IMR-90 (cell line): ENCODE measurements around the gene EML6. TPM values are rescaled to one million over a fixed set of nuclear protein-coding genes. Genes with fewer than 3 reads are reported as not detected.

Experiments used
- ATAC-seq: fragments of 200-7000 bp; cut with Tn5 transposase; 2 replicates; pipeline ENCODE4 v1.9.1; 2020; ENCODE audit warnings: low read depth, mild to moderate bottlenecking, moderate library complexity
- BruUV-seq: library from RNA; stranded (reverse); fragments of 400-500 nt; replicated peaks from 2 replicates; lab custom pipeline; 2021; lab: Mats Ljungman, UMichigan
- CTCF ChIA-PET: fragments of 300-600 bp; formaldehyde crosslinking; extraction: SDS; loops from one replicate; lab custom pipeline; 2021; ENCODE audit warnings: antibody characterized with exemption; lab: Yijun Ruan, JAX
- POLR2A ChIA-PET: fragments of 300-600 bp; sonication (Branson Sonifier 250); formaldehyde crosslinking; loops from one replicate; lab custom pipeline; 2022; ENCODE audit warnings: antibody characterized with exemption; ENCODE audit not compliant: unreplicated experiment; lab: Charles Lee
- DNase-seq: peaks from one replicate; pipeline ENCODE4 v3.0.0; 2013
- H2AFZ ChIP-seq: replicated peaks from 2 replicates; pipeline ENCODE3; 2013; ENCODE audit warnings: low read length, mild to moderate bottlenecking; ENCODE audit not compliant: poor library complexity
- H2AK5ac ChIP-seq: 2 replicates; pipeline ENCODE4 v1.6.1; 2013; ENCODE audit warnings: low read depth, low read length, inconsistent platforms
- H2AK9ac ChIP-seq: replicated peaks from 2 replicates; pipeline ENCODE3; 2013; ENCODE audit warnings: mild to moderate bottlenecking, low read depth, low read length, moderate library complexity; ENCODE audit not compliant: poor library complexity
- H2BK120ac ChIP-seq: 2 replicates; pipeline ENCODE4 v1.6.1; 2013; ENCODE audit warnings: low read depth, low read length, inconsistent platforms
- H2BK15ac ChIP-seq: 3 replicates; pipeline ENCODE4 v1.6.1; 2013; ENCODE audit warnings: low read depth, low read length, inconsistent platforms
- H2BK20ac ChIP-seq: 2 replicates; pipeline ENCODE4 v1.6.1; 2013; ENCODE audit warnings: low read depth, mild to moderate bottlenecking, inconsistent platforms, low read length, moderate library complexity
- H2BK5ac ChIP-seq: 2 replicates; pipeline ENCODE4 v1.6.1; 2013; ENCODE audit warnings: mild to moderate bottlenecking, low read depth, low read length, inconsistent platforms; ENCODE audit not compliant: poor library complexity, severe bottlenecking
- H3K14ac ChIP-seq: replicated peaks from 2 replicates; pipeline ENCODE4 v1.6.1; 2013; ENCODE audit warnings: low read depth, low read length, inconsistent platforms
- H3K18ac ChIP-seq: 2 replicates; pipeline ENCODE4 v1.6.1; 2013; ENCODE audit warnings: low read depth, low read length, control low read depth
- H3K23ac ChIP-seq: 2 replicates; pipeline ENCODE4 v1.6.1; 2013; ENCODE audit warnings: low read depth, low read length, inconsistent platforms
- H3K27ac ChIP-seq: 2 replicates; pipeline ENCODE4 v1.5.1; 2013; ENCODE audit warnings: mild to moderate bottlenecking, control low read depth, low read length; ENCODE audit not compliant: insufficient read depth
- H3K27me3 ChIP-seq: 2 replicates; pipeline ENCODE4 v1.6.1; 2013; ENCODE audit warnings: low read length; ENCODE audit not compliant: control insufficient read depth, insufficient read depth
- H3K36me3 ChIP-seq: 2 replicates; pipeline ENCODE4 v1.6.1; 2013; ENCODE audit warnings: low read length, mixed read lengths; ENCODE audit not compliant: control insufficient read depth, insufficient read depth
- H3K4ac ChIP-seq: 2 replicates; pipeline ENCODE4 v1.6.1; 2013; ENCODE audit warnings: low read depth, low read length, inconsistent platforms
- H3K4me1 ChIP-seq: 2 replicates; pipeline ENCODE4 v1.6.1; 2013; ENCODE audit warnings: low read length, mixed read lengths; ENCODE audit not compliant: control insufficient read depth, insufficient read depth
- H3K4me2 ChIP-seq: 2 replicates; pipeline ENCODE4 v1.6.1; 2013; ENCODE audit warnings: low read depth, mild to moderate bottlenecking, control low read depth, low read length, moderate library complexity
- H3K4me3 ChIP-seq: 2 replicates; pipeline ENCODE4 v1.5.1; 2013; ENCODE audit warnings: low read depth, mild to moderate bottlenecking, control low read depth, low read length, moderate library complexity; ENCODE audit not compliant: insufficient read depth
- H3K56ac ChIP-seq: 2 replicates; pipeline ENCODE4 v1.6.1; 2013; ENCODE audit warnings: low read length, inconsistent platforms; ENCODE audit not compliant: insufficient read depth; ENCODE audit errors: extremely low read depth
- H3K79me1 ChIP-seq, 2 experiments: 2 replicates each; pipeline ENCODE4 v1.6.1; 2013; ENCODE audit warnings: low read length in 2 of 2, inconsistent platforms in 1 of 2, low read depth in 1 of 2
- H3K9ac ChIP-seq: 2 replicates; pipeline ENCODE4 v1.6.1; 2013; ENCODE audit warnings: low read depth, low read length, control low read depth
- H3K9me1 ChIP-seq: 2 replicates; pipeline ENCODE4 v1.6.1; 2013; ENCODE audit warnings: low read length, inconsistent platforms; ENCODE audit not compliant: insufficient read depth
- H3K9me3 ChIP-seq: 2 replicates; pipeline ENCODE4 v1.6.1; 2013; ENCODE audit warnings: low read length; ENCODE audit not compliant: control insufficient read depth, insufficient read depth
- H4K20me1 ChIP-seq: 2 replicates; pipeline ENCODE4 v1.6.1; 2013; ENCODE audit warnings: low read length, inconsistent platforms; ENCODE audit not compliant: insufficient read depth
- H4K5ac ChIP-seq: 2 replicates; pipeline ENCODE4 v1.6.1; 2013; ENCODE audit warnings: mild to moderate bottlenecking, low read depth, low read length, control low read depth
- H4K8ac ChIP-seq, 2 experiments: 2 replicates each; pipeline ENCODE4 v1.6.1; 2013; ENCODE audit warnings: low read depth in 2 of 2, low read length in 2 of 2, control low read depth in 1 of 2, inconsistent platforms in 1 of 2
- H4K91ac ChIP-seq: 2 replicates; pipeline ENCODE4 v1.6.1; 2013; ENCODE audit warnings: low read depth, low read length, inconsistent platforms; ENCODE audit not compliant: insufficient read depth
- MAZ ChIP-seq: IDR thresholded peaks from 2 replicates; pipeline ENCODE4 v1.6.1; 2012; ENCODE audit warnings: low read depth, mild to moderate bottlenecking, low read length, improper control_type of control experiment, moderate library complexity, borderline replicate concordance
- MXI1 ChIP-seq: IDR thresholded peaks from 2 replicates; pipeline ENCODE4 v1.6.1; 2012; ENCODE audit warnings: low read depth, mild to moderate bottlenecking, low read length, moderate library complexity, borderline replicate concordance
- NFE2L2 ChIP-seq: fragments of 150-350 bp; IDR thresholded peaks from 2 replicates; pipeline ENCODE4 v1.6.1; 2016; ENCODE audit warnings: low read depth, mild to moderate bottlenecking, low read length
- RCOR1 ChIP-seq: IDR thresholded peaks from 2 replicates; pipeline ENCODE4 v1.6.1; 2012; ENCODE audit warnings: mild to moderate bottlenecking, low read length, improper control_type of control experiment; ENCODE audit not compliant: insufficient replicate concordance
- WGBS, 2 experiments: methylation state at CpG; one replicate each; pipeline versions ENCODE4 v1.1.5 to v1.1.7; 2013; ENCODE audit warnings: missing lambda C conversion rate in 2 of 2; ENCODE audit not compliant: insufficient read length in 1 of 2; ENCODE audit errors: extremely low coverage in 2 of 2; 5-methylcytosine and 5-hydroxymethylcytosine counted together
- dilution Hi-C: fragments of 300-500 bp; cut with HindIII; formaldehyde crosslinking; loops from one replicate; pipeline ENCODE4 v1.14.3; 2018; ENCODE audit warnings: low sequenced_read_pairs; ENCODE audit not compliant: unreplicated experiment
- in situ Hi-C: fragments of 300-500 bp; cut with MboI; formaldehyde crosslinking; loops from 3 replicates; pipeline ENCODE4 v1.14.3; 2019; ENCODE audit warnings: low sequenced_read_pairs, inconsistent platforms, mixed read lengths
- intact Hi-C: fragments of 100-400 bp; cut with micrococcal nuclease; formaldehyde crosslinking; loops from 2 replicates; pipeline ENCODE4 v1.10.0; 2022
- polyA plus RNA-seq, 3 experiments: library from polyadenylated mRNA; depleted of rRNA; stranded (reverse); fragments of >200 nt; gene quantifications; 2 replicates each; pipeline ENCODE4 v1.2.3, GENCODE V29; 2012; ENCODE audit warnings: low replicate concordance in 1 of 3
- total RNA-seq: library from RNA; depleted of rRNA; stranded (reverse); fragments of >200 nt; gene quantifications from 2 replicates; pipeline ENCODE4 v1.2.3, GENCODE V29; 2012
- TF ChIP-seq, protein P1 (sequence below): conservative IDR thresholded peaks from 2 replicates; pipeline ENCODE4 v1.5.1; 2012; ENCODE audit warnings: mild to moderate bottlenecking, low read depth, low read length, improper control_type of control experiment

Gene EML6
- total and polyA plus RNA-seq, 2 of the 4 experiments (the other 2 are of a cell fraction): 0.18 to 0.19 TPM

GRCh38 chr2:54806975-54807374 lies 83.5 kb downstream of the EML6 start:
- H3K14ac ChIP-seq: no peak overlapping the region
- no CpG with 5 or more reads among the region's 2 CpGs for WGBS, 2 experiments

More at GRCh38 chr2:54806975-54807374, 83.5 kb downstream of the EML6 start:
- H3K56ac ChIP-seq: no peak overlapping the region
- no TSS peak for BruUV-seq
- no peak overlapping the region for H2BK5ac ChIP-seq
- intact Hi-C loops (no loop called here), in situ Hi-C loops (no loop called here), dilution Hi-C loops (no loop called here)
- no peak overlapping the region for H3K18ac ChIP-seq
- H4K20me1 ChIP-seq: no peaks in the 10 kb centered on the region
- ChIA-PET CTCF (no interaction called here), POLR2A (no interaction called here)
- peaks cover 19% of the 10 kb centered on the region for H3K27me3 ChIP-seq
- no peaks in the 10 kb centered on the region for H3K9me3 ChIP-seq
- no peak for ATAC-seq
- no peak overlapping the region for H2AK9ac ChIP-seq
- no peak overlapping the region for H4K5ac ChIP-seq
- H3K27ac ChIP-seq: no peak overlapping the region
- no peak overlapping the region for H2BK15ac ChIP-seq
- H2BK20ac ChIP-seq: no peak overlapping the region
- H3K4me2 ChIP-seq: no peak overlapping the region
- H3K4ac ChIP-seq: no peak overlapping the region
- H3K79me1 ChIP-seq: no peaks in the 10 kb centered on the region
- no peak overlapping the region for H2BK120ac ChIP-seq
- no peak overlapping the region for H2AFZ ChIP-seq
- H3K36me3 ChIP-seq: no peaks in the 10 kb centered on the region
- H2AK5ac ChIP-seq: no peak overlapping the region
- no peak overlapping the region for H3K23ac ChIP-seq
- H3K9me1 ChIP-seq: no peaks in the 10 kb centered on the region
- no peak overlapping the region for H3K4me3 ChIP-seq
- TF ChIP-seq, protein P1, sequence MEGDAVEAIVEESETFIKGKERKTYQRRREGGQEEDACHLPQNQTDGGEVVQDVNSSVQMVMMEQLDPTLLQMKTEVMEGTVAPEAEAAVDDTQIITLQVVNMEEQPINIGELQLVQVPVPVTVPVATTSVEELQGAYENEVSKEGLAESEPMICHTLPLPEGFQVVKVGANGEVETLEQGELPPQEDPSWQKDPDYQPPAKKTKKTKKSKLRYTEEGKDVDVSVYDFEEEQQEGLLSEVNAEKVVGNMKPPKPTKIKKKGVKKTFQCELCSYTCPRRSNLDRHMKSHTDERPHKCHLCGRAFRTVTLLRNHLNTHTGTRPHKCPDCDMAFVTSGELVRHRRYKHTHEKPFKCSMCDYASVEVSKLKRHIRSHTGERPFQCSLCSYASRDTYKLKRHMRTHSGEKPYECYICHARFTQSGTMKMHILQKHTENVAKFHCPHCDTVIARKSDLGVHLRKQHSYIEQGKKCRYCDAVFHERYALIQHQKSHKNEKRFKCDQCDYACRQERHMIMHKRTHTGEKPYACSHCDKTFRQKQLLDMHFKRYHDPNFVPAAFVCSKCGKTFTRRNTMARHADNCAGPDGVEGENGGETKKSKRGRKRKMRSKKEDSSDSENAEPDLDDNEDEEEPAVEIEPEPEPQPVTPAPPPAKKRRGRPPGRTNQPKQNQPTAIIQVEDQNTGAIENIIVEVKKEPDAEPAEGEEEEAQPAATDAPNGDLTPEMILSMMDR: no peak
- no peak for TF ChIP-seq MXI1
- no peak for TF ChIP-seq RCOR1
- no peak for TF ChIP-seq MAZ
- peak; percentile 78 for TF ChIP-seq NFE2L2
- DNase-seq: no peak
- H3K9ac ChIP-seq: no peak overlapping the region
- H4K91ac ChIP-seq: no peak overlapping the region
- H3K4me1 ChIP-seq: no peaks in the 10 kb centered on the region
- H4K8ac ChIP-seq: no peak overlapping the region
